Muscle of back (tissue), 11 donors: ENCODE data around the gene IRF4. TPM values are rescaled to one million over a fixed set of nuclear protein-coding genes. Genes with fewer than 3 reads are reported as not detected.
"Not testable (repeated sequence)": the region's sequence is repeated elsewhere in the genome, so short reads cannot be mapped to it uniquely, and the experiment has no call there.

Experiments used
- DNase-seq, 3 donors: peaks; one replicate each; pipeline versions ENCODE4 v3.0.0 to v3.0.0-alpha.2; 2013
- polyA plus RNA-seq, 10 donors: library from polyadenylated mRNA; unstranded; fragments of 120-200 nt; gene quantifications; one replicate each; pipeline ENCODE4 v1.2.1, GENCODE V29; 2013; ENCODE audit not compliant: insufficient read length in 10 of 10

Gene IRF4
- polyA plus RNA-seq, 10 donors = 0.35 to 2.4 (median 1.1) TPM

DNA sequence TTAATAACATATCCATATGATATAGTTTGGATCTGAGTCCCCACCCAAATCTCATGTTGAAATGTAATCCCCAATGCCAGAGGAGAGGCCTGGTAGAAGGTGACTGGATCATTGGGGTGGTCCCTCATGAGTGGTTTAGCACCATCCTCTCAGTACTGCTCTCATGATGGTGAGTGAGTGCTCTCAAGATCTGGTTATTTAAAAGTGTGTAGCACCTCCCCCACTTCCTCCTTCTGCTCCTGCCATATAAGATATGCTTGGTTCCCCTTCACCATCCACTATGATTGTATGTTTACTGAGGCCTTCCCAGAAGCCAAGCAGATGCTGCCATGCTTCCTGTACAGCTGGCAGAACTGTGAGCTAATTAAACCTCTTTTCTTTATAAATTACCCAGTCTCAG lies 22.9 kb downstream of the IRF4 start:
- DNase-seq = no peak

DNA sequence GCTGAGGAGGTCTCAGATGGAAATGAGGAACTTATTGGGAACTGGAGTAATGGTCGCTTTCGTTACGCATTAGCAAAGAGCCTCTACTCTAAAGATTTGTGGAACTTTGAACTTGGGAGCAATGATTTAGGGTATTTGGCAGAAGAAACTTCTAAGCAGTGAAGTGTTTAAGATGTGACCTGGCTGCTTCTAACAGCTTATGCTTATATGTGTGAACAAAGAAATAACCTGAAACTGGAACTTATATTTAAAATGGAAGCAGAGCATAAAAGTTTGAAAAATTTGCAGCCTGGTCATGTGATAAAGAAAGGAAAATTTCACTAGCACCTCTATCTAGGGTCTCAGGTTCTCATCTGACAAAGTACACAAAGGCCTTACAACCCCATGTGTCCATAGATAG lies 23.5 kb downstream of the IRF4 start:
- no peak for DNase-seq

DNA sequence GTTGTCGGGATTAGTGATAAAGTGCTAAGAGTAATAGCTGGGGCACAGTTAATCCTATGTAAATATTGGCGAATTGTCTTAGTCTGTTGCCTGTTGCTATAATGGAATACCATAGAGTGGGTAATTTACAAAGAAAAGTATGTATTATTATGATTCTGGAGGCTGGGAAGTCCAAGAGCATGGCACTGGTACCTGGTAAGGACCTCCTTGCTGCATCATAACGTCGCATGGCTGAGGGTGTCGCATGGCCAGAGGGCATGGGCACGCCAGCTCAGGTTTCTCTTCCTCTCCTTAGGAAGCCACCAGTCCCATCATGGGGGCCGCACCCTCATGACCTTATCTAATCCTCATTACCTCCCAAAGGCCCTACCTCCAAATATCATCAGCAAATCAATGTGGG lies 29.7 kb downstream of the IRF4 start:
- DNase-seq = no peak

DNA sequence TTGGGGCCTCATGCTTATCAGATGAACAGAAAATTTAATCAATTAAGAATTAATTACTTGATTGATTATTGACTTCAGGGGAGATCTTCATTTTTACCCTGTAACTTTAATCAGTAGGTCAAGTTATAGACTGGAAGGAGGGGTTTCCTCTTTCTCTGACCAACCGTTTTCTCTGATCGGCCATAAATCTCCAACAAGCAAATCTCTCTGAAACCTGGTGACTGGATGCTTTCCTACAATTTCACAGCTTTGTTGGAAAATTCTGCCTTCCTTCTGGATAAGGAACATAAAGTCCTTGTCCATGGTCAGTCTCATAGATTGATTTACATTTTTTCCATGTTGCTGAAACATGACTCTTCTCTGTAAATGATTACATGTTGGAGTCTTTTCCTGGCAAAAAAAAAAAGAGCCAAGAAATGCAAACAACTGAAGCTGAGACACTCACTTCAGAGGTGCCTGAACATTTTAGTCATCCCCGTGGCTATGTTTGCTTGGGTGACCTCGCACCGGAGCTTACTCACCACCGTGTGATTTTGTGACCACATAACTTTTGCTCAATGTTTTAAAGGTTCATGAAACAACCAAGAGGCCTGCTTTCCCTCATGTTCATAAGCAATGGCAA lies 31.0 kb downstream of the IRF4 start:
- peak in 2 of 3 donors; percentile 51 to 74 for DNase-seq

DNA sequence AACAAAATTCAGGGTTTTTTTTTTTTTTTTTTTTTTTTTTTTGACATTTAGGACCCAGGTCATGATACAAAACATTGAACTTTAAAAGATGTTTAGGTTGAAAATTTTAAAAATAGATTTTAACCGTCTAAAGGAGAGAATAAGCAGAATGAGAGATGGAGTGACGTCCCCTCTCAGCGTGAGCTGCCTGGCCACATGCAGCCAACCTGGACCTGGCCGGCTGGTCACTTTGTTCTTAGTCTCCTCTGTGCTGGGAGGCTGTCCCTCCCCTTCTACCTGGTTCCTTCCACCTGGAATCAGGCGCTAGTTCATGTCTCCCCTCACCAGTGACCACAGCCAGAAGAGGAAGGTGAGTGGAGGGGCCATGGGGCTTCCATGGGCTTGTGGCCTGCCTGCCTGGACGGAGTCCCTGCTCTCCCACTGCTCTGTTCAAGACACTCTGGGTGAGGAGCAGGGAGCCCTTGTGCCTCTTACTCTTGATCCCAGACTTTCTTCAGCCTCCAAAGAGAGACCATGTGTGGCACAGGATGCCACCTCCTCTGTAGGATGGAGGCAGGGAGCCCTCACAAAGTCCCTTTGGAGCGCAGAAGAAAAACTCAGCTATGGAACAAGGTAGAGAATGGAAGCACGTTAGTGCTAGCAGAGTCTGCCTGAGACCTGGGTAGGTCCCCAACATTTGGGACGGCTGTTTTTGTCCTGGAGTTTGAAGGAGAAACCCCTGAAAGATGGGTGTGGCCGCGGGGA lies 31.7 kb downstream of the IRF4 start:
- DNase-seq = no peak

DNA sequence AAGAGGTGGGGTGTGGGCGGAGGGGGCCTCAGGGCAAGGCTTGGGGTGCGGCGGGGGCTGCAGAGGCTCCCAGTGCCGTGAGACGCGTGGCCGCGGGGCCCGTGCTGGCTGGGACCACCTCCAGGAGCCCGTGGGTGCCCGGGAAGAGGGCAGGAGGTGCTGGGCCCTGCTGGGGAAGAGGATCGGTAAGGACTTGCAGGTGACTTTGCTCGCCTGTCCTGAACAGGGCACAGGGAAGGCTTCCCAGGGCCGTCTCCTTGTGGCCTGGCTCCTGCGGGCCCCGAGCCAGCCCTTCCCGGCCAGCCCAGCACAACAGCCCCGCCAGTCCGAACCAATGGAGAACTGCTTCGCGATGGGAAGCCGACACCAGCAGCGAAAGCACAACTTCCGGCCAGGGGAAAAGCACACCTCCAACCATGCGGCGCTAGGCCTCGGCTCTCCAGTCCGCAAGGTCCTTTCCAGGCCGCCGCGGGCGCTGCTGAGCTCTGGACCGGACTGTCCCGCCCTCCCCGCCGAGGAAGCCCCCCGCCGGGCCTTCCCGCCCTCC lies 32.3 kb downstream of the IRF4 start:
- no peak for DNase-seq

DNA sequence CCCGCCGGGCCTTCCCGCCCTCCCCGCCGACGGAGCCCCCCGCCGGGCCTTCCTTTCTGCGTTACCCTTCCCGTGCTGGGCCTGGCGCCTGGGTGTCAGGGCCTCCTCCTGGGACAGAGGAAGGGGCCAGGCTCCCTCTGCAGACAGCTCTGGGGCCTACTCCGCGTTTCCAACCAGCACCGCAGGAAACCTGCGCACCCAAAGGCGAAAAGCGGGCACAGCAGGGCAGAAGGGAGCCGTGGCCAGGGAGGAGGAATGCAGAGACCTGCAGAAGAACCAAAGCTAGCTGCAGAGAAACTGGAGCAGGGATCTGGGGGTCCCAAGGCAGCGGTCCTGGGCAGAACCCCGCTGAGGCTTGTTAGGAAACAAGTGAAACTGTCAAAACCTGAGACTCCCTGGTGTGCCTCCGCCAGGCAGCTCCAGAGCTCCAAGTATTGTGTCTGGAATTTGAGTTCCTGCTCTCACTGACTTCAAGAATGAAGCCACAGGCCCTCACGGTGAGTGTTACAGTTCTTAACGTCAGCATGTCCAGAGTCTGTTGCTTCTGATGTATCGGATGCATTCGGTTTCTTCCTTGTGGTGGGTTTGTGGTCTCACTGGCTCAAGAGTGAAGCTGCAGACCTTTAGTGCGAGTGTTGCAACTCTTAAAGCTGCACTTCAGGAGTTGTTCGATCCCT lies 33.3 kb downstream of the IRF4 start:
- DNase-seq = no peak

DNA sequence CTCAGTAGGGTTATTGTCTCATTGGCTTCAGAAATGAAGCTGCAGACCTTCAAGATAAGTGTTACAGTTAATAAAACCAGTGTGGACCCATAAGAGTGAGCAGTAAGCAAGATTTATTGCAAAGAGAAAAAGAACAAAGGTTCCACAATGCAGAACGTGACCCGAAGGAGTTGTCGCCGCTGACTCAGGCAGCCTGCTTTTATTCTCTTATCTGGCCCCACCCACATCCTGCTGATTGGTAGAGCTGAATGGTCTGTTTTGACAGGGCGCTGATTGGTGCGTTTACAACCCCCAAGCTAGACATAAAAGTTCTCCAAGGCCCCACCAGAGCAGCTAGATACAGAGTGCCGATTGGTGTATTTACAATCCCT lies 33.9 kb downstream of the IRF4 start:
- DNase-seq = not testable (repeated sequence)

DNA sequence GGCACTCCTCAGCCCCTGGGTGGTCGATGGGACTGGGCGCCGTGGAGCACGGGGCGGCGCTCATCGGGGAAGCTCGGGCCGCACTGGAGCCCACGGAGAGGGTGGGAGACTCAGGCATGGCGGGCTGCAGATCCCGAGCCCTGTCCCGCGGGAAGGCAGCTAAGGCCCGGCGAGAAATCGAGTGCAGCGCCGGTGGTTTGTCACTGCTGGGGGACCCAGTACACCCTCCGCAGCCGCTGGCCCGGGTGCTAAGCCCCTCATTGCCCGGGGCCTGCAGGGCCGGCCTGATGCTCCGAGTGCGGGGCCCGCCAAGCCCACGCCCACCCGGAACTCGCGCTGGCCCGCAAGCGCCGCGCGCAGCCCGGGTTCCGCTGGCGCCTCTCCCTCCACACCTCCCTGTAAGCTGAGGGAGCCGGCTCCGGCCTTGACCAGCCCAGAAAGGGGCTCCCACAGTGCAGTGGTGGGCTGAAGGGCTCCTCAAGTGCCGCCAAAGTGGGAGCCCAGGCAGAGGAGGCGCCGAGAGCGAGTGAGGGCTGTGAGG lies 34.7 kb downstream of the IRF4 start:
- DNase-seq = not testable (repeated sequence)

DNA sequence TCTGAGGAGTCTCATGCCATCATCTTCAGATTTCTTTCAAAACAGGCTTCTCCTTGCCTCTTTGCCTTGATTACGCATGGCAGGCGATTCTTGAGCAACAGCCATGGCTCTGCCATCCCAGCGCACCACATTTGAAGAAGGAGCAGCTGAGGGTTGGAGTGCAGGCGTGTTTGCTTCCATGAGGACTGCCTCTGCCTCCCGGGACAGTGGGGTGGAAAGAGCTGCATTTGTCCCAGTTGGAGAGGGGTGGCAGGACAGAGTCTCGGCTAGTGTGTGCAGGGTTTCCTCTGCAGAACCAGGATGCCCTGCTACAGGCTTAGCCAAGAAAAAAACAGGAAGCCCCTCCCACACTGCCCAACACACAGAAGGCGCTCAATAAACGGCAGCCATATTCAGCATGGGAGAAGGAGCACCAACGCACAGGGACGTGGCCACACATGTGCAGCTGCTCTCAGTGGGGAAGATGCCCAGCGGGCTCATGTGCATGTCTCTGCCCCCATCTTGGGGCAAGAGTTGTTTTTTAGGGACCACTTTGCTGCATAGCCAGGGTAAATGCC lies 36.6 kb downstream of the IRF4 start:
- no peak for DNase-seq

DNA sequence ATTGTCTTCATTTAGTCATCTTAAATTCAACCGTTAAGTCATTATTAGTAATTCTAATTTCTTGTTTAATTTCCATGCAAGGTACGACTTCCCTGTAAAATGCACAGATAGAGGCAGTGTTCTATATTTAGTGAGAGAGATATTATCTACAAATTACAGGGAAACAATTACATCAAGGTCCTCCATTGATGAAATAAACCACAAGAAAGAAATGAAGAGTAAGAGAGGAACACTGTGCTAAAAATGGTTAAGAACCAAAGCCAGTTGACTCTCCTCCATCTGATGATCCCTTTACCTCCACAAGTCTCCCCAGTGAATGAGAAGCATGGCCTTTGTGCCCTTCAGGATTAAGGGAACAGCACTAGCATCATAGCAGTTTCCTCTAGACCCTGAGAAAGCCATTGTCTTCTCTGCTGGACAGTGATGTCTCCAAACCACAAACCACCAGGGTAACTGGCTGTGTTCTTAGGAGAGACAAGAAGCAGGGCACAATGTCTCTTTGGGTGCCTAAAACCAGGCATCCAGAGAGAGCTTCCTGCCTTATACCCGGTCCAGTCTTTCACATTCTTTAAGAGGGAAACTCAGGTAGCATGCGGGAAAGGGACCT lies 38.1 kb downstream of the IRF4 start:
- DNase-seq = no peak

DNA sequence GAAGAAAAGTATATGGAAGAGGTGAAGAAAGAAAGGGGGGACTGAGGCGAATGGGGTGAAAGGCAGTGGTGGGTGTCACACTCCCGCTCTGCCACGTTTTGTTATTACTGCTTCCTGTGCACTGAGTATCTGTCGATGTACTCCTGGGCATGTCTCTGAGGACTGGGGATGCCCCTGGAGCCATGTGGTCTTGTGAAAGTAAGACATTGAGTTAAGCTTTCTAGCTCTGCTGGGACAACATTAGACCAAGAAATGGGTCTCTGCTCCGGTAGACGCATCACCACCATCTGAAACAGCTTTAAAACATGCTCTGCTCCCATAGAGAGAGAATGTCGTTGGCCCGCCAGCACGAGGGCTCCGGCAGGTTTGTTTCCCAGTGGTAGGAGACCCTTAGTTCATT lies 40.0 kb downstream of the IRF4 start:
- DNase-seq = no peak

DNA sequence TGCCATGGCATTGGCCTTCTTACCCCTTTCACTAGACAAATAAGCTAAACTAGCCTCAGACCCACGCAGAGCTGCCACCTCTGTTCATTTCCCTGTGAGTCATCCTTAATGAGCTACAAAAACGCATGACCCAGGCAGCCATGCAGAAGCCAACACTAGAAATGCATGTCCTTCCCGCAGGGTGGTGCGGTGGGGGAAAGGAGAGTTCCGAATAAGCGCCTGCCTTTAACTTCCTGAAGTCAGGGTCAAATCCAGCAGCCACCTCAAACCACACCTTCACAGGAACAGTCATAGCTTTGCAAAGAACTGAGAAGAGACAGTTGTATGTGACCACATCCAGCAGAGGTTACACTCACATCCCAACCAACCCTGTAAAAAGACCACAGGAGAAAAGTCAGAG lies 40.4 kb downstream of the IRF4 start:
- DNase-seq = no peak

DNA sequence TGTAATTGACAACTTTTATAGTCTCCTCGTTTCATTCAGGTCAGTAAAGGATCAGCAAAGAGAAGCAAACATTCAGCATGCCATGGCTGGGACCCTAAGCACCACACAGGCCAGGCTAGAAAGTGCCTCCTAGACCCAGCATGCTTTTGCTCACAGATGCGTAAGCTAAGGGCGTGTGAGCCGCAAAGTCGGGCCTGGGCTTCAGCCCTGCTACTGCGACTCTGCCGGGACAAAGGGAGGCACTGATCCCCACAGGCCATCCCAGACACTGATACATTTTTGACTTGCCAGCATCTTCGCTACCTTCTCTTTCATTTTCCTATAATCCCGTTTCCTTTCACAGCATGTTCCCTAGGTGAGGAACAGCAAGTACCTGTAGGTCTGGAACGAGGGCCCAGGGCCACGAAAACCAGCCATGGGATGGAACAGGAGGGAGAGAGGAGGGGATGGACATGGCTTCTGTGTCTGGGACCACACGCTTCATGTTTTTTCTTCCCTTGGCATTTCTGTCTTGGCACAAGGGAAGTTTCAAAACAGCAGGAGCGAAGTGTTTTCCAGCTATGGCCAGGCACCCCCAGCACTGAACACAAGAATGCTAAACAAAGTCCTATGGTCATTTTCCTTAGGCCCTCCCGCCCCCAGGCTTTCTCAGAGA lies 42.6 kb downstream of the IRF4 start:
- no peak for DNase-seq

DNA sequence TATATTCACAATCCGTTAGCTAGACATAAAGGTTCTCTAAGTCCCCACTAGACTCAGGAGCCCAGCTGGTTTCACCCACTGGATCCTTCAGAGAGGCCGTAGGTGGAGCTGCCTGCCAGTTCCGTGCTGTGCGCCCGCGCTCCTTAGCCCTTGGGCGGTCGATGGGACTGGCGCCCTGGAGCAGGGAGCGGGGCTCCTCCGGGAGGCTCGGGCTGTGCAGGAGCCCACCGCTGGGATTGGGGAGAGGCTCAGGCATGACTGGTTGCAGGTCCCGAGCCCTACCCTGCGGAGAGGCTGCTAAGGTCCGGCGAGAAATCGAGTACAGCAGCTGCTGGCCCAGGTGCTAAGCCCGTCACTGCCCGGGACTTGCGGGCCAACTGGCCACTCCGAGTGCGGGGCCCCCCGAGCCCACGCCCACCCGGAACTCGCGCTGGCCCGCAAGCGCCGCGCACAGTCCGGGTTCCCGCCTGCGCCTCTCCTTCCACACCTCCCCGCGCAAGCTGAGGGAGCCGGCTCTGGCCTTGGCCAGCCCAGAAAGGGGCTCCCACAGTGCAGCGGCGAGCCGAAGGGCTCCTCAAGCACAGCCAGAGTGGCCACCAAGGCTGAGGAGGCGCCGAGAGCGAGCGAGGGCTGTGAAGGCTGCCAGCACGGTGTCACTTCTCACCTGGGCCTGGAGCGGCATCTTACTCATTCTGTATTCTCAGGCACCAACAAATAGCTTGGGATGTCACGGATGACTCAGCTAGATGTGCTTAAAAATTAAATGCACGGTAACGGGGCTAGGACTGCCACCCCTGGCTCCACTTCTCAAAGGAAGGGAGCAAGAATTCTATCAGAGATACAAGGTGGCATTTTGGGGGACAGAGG lies 44.1 kb downstream of the IRF4 start:
- no peak for DNase-seq

DNA sequence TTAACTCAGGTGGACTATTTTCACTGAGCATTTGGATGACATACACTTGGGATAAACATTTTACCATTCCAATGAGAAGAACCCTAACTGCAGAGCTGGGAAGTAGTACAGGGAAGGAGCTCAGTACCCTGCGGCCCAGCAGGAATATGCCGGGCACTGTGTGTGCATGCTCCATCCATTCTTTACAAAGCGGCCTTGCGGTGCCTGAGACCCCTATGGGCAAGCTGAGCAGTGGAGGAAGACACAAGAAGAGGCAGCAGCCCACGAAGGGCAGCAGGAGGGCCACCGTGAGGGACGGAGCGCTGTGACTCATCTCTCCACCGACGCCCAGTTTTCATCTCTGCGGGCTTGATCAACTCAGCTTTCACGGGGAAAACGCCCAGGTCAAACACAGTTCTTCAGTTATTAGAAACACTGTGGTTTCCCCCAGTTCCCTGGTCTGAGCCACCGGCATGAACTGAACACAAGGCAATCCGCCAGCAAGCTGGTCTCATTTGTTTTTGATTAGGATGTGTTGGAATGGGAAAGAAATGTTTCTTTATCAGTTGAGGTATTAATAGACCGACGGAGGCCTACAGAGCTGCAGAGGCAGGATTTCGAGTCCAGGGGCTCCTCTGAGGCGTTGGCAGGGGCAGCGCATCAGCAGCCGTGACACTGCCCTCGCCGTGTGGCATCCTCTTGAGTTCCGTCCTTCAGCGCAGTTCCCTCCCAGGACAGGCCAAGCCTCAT lies 44.9 kb downstream of the IRF4 start:
- peak in 2 of 3 donors; percentile 63 to 67 for DNase-seq

DNA sequence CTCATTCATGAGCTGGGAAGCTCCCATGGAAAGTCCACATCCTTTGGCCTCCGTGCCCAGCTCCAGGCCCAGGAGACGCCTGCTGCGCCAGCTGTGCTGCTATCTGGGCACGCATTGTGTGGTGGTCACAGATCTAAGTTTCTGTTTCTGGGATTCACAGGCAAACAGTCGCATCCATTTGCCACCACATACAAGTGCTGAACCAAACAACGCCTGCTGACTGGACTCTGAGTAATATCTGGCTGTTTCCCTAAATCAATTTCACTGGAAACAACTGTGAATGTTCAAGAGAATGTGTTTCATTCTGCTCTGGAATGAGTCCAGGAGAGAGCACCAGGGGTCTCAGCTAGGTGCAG lies 45.5 kb downstream of the IRF4 start:
- no peak for DNase-seq

DNA sequence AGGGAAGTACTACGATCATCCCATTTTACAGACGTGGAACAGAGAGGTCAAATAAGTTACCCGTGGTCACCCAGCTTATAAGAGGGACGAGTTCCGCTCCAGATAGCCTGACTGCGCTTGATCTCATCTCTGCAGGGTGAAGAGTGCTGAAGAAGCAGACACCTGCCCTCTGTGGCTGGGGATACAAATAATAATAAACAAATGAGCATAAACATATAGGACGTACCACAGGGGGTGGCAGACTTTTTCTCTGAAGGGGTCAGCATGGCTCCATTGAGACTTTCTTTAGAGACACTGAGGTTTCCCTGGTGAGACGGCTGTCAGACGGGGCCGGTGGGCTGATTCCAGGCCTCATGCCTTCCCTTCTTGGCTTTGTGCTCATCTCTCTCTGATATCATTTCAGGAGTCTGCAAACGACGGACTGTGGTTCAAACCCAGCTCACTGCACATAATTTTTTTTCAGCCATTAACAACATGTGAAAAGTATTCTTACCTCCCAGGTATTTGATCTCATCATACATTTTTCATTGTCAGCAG lies 47.1 kb downstream of the IRF4 start:
- DNase-seq = no peak

DNA sequence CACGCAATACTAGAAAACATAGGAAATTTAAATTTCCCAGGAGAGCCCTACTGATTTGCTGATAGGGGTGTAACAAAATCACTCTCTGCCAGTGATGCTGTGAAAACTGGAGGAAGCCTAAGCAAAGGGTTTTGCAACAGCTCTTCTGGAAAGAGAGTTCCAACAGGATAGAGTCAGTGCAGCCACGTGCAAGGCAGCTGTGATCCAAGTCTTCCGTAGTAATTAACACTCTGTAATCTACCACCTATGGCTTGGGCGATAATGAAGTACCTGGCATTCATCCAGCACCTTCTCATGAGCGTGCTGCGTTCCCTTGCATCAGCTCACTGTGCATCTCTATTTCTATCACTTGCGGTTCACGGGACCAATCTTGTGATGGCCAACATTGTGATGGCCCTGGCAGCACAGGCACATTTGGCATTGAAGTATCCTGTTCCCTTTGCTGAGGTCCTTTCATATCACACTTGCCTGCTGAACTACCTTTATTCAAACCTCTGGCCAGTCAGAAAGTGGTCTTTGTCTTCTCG lies 48.2 kb downstream of the IRF4 start:
- DNase-seq = peak in 1 of 3 donors; percentile 55
